B cell (primary cell): Measurements from ENCODE around the gene SLC66A1. TPM values are rescaled to one million over a fixed set of nuclear protein-coding genes. Genes with fewer than 3 reads are reported as not detected.

ENCODE experiments used
- ATAC-seq: fragments of 200-7000 bp; cut with Tn5 transposase; one replicate; pipeline ENCODE4 v1.10.0; 2021; ENCODE audit warnings: low read depth, mild to moderate bottlenecking, moderate number of reproducible peaks, moderate library complexity
- CTCF ChIA-PET: fragments of 350-600 bp; sonication (Branson Sonifier 250); formaldehyde crosslinking; loops from one replicate; lab custom pipeline; 2021; ENCODE audit warnings: antibody characterized with exemption, inconsistent platforms; lab: Charles Lee
- POLR2A ChIA-PET: fragments of 350-600 bp; sonication (Branson Sonifier 250); formaldehyde crosslinking; loops from one replicate; lab custom pipeline; 2021; ENCODE audit warnings: antibody characterized with exemption; lab: Charles Lee
- DNase-seq: peaks from one replicate; pipeline ENCODE4 v3.0.0; 2013
- H2AFZ ChIP-seq: 2 replicates; pipeline ENCODE4 v1.6.1; 2012; ENCODE audit warnings: mild to moderate bottlenecking, low read depth, low read length; ENCODE audit not compliant: insufficient read depth, poor library complexity, severe bottlenecking
- H3K27ac ChIP-seq, 2 donors: 1 replicate in 1 of 2; 2 replicates in 1 of 2; pipeline ENCODE4 v1.5.1; 2012 to 2013; ENCODE audit warnings: low read length in 2 of 2, mild to moderate bottlenecking in 2 of 2, moderate library complexity in 1 of 2
- H3K27me3 ChIP-seq, 4 experiments: fragments of 200-600 bp in 1 of 4; sonication (generic) in 1 of 4; replicated peaks in 1 of 4; 1 replicate in 2 of 4; 2 replicates in 2 of 4; pipeline versions ENCODE4 v1.6.1 to v1.7.0; 2013 to 2016; ENCODE audit warnings: low read length in 3 of 4, mild to moderate bottlenecking in 2 of 4, mixed read lengths in 1 of 4, moderate library complexity in 1 of 4; ENCODE audit not compliant: insufficient read depth in 4 of 4, control insufficient read depth in 3 of 4; ENCODE audit errors: control extremely low read depth in 1 of 4
- H3K36me3 ChIP-seq, 2 experiments: replicated peaks in 1 of 2; 1 replicate in 1 of 2; 2 replicates in 1 of 2; pipeline versions ENCODE4 v1.6.1 to v1.7.1; 2013; ENCODE audit warnings: low read length in 1 of 2; ENCODE audit not compliant: insufficient read depth in 2 of 2, control insufficient read depth in 1 of 2; ENCODE audit errors: control extremely low read depth in 1 of 2, extremely low read depth in 1 of 2
- H3K4me1 ChIP-seq, 2 donors: fragments of 200-600 bp in 1 of 2; sonication (generic) in 1 of 2; 1 replicate in 1 of 2; 2 replicates in 1 of 2; pipeline versions ENCODE4 v1.5.1 to v1.6.1; 2013 to 2017; ENCODE audit warnings: low read length in 2 of 2; ENCODE audit not compliant: control insufficient read depth in 2 of 2, insufficient read depth in 2 of 2
- H3K4me2 ChIP-seq: replicated peaks from 2 replicates; pipeline ENCODE3; 2012; ENCODE audit warnings: mild to moderate bottlenecking, low read depth, low read length; ENCODE audit not compliant: poor library complexity, severe bottlenecking
- H3K4me3 ChIP-seq, 5 experiments: fragments of 200-600 bp in 1 of 5; sonication (generic) in 1 of 5; 1 replicate in 3 of 5; 2 replicates in 2 of 5; pipeline versions ENCODE4 v1.5.1 to v1.7.0; 2011 to 2016; ENCODE audit warnings: low read length in 4 of 5, mild to moderate bottlenecking in 4 of 5, low read depth in 2 of 5, control low read depth in 1 of 5, moderate library complexity in 1 of 5; ENCODE audit not compliant: insufficient read depth in 1 of 5; ENCODE audit errors: control extremely low read depth in 1 of 5, extremely low read depth in 1 of 5
- H3K79me2 ChIP-seq: fragments of 200-600 bp; sonication (generic); one replicate; pipeline ENCODE4 v1.6.0; 2016; ENCODE audit warnings: low read length; ENCODE audit not compliant: control insufficient read depth, insufficient read depth
- H3K9ac ChIP-seq: fragments of 200-600 bp; sonication (generic); 2 replicates; pipeline ENCODE4 v1.6.1; 2017; ENCODE audit warnings: mild to moderate bottlenecking, low read length, moderate library complexity
- H3K9me3 ChIP-seq, 3 donors: one replicate each; pipeline versions ENCODE4 v1.6.1 to v1.7.1; 2013; ENCODE audit warnings: low read length in 2 of 3; ENCODE audit not compliant: control insufficient read depth in 2 of 3, insufficient read depth in 1 of 3; ENCODE audit errors: control extremely low read depth in 1 of 3
- H4K20me1 ChIP-seq: 2 replicates; pipeline ENCODE4 v1.6.0; 2012; ENCODE audit warnings: mild to moderate bottlenecking, low read length; ENCODE audit not compliant: insufficient read depth, control insufficient read depth, poor library complexity, severe bottlenecking
- H3K27ac Mint-ChIP-seq: one replicate; pipeline ENCODE4 v1.8.0; 2021; ENCODE audit warnings: mixed read lengths
- H3K27me3 Mint-ChIP-seq: one replicate; pipeline ENCODE4 v1.8.0; 2021; ENCODE audit warnings: mixed read lengths
- H3K4me1 Mint-ChIP-seq: one replicate; pipeline ENCODE4 v1.8.0; 2021; ENCODE audit warnings: mixed read lengths
- H3K4me3 Mint-ChIP-seq: one replicate; pipeline ENCODE4 v1.8.0; 2021; ENCODE audit warnings: mixed read lengths
- H3K9me3 Mint-ChIP-seq: one replicate; pipeline ENCODE4 v1.8.0; 2022; ENCODE audit warnings: mixed read lengths; ENCODE audit not compliant: insufficient read depth
- CTCF ChIP-seq: fragments of 200-600 bp; IDR thresholded peaks from one replicate; pipeline ENCODE4 v1.8.0; 2022; ENCODE audit warnings: antibody characterized with exemption, mild to moderate bottlenecking
- EZH2 ChIP-seq: IDR thresholded peaks from 2 replicates; pipeline ENCODE4 v1.6.1; 2012; ENCODE audit warnings: borderline replicate concordance, low read depth, mild to moderate bottlenecking, moderate library complexity, low read length; ENCODE audit not compliant: insufficient read depth, poor library complexity, severe bottlenecking
- WGBS: methylation state at CpG from one replicate; pipeline ENCODE4 v1.1.5; 2013; ENCODE audit warnings: missing lambda C conversion rate; ENCODE audit not compliant: insufficient coverage; 5-methylcytosine and 5-hydroxymethylcytosine counted together
- intact Hi-C: fragments of 100-400 bp; cut with micrococcal nuclease; formaldehyde crosslinking; loops from one replicate; pipeline ENCODE4 v1.10.0; 2022
- polyA plus RNA-seq: library from polyadenylated mRNA; depleted of rRNA; stranded (reverse); fragments of >200 nt; gene quantifications from 2 replicates; pipeline ENCODE4 v1.2.3, GENCODE V29; 2012
- total RNA-seq, 2 donors: library from RNA; stranded (reverse); fragments of 120-200 nt in 1 of 2; gene quantifications; 1 replicate in 1 of 2; 2 replicates in 1 of 2; pipeline versions ENCODE4 v1.2.3 to v1.2.4, GENCODE V29; 2013 to 2022

The SLC66A1 gene
- total and polyA plus RNA-seq, 2 donors (not counting 1 experiment from before 2014, with no cell fraction given) = 24.4 to 26.8 TPM

DNA sequence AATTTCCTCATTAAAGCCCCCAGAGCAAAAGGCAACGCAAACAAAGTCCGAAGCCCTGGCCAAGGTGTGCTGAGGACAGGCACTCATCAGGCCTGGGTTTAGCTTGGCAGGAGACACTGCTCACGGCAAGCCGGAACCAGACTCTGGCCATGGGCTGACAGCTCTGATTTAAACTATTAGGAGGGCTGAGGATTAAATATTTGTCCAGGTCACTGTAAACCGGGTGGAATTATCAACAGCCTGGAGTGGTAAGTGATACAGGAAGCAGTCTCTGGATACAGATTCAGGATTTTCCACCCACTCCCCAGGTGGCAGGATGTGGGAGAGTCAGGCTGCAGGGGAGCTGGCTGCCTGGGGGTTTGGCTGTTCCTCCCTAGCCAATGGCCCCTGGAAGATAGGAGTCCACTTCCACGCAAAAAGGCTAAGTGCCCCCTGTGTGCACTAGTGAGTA, 42.4 kb downstream of the SLC66A1 start:
- H3K9me3 Mint-ChIP-seq = no peaks in the 10 kb centered on the region
- POLR2A ChIA-PET = interaction anchor here (0.6 kb wide), 1 partner anchor 291 kb away, joined by 4 read pairs; no protein-coding TSS in a partner anchor
- Histone ChIP-seq H3K79me2 (peaks cover 10% of the 10 kb centered on the region), H3K9ac (no peak overlapping the region), H3K27me3 (no peaks in the 10 kb centered on the region), H3K4me1 (no peaks in the 10 kb centered on the region), H4K20me1 (peaks cover 37% of the 10 kb centered on the region), H2AFZ (no peak overlapping the region), H3K36me3 (peaks cover 2 to 71% of the 10 kb centered on the region in 2 experiments), H3K4me3 (no peak overlapping the region), H3K27ac (no peak overlapping the region), H3K4me2 (no peak overlapping the region), H3K9me3 (no peaks in the 10 kb centered on the region)
- no peaks in the 10 kb centered on the region for H3K4me1 Mint-ChIP-seq
- DNase-seq = no peak
- intact Hi-C loops = no loop called here
- TF ChIP-seq CTCF = no peak
- no peak for TF ChIP-seq EZH2
- WGBS = 97% methylated on average over 6 of the region's 6 CpGs
- no peak overlapping the region for H3K4me3 Mint-ChIP-seq
- H3K27me3 Mint-ChIP-seq = no peaks in the 10 kb centered on the region
- H3K27ac Mint-ChIP-seq = no peak overlapping the region
- no peak for ATAC-seq
- CTCF ChIA-PET = interaction anchor here (0.7 to 1.1 kb wide), 4 partner anchors 10 to 228 kb away, joined by 3 to 4 read pairs (median 4); no protein-coding TSS in a partner anchor

DNA sequence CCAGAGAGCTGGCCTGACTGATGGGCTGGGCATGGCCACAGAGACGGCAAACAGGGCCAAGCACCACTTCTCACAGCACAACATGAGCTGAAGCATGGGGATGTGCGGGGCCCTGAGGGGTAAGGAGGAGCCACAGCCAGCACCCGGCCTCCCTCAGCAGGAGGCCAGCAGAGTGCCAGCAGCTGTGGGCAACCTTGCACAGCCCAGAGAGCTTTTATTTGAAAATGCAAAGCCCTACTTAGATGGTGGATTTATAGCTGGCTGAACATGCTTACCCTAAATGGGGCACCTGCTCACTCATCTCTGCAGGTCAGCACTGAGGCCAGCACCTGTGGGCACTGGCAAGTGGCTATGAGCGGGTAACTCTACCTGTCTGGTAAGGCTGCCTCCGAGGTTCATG, 44.1 kb downstream of the SLC66A1 start:
- TF ChIP-seq EZH2 = no peak
- TF ChIP-seq CTCF = no peak
- Mint-ChIP-seq H3K4me3 (no peak overlapping the region), H3K4me1 (peaks cover 9% of the 10 kb centered on the region), H3K9me3 (no peaks in the 10 kb centered on the region), H3K27ac (no peak overlapping the region), H3K27me3 (no peaks in the 10 kb centered on the region)
- no peak overlapping the region for H2AFZ ChIP-seq
- intact Hi-C loops = no loop called here
- DNase-seq = no peak
- peaks cover 54% of the 10 kb centered on the region for H4K20me1 ChIP-seq
- ChIA-PET POLR2A (no interaction called here), CTCF (no interaction called here)
- H3K4me2 ChIP-seq = no peak overlapping the region
- no peaks in the 10 kb centered on the region for H3K4me1 ChIP-seq
- H3K79me2 ChIP-seq = peaks cover 26% of the 10 kb centered on the region
- no peak overlapping the region for H3K4me3 ChIP-seq
- ATAC-seq = no peak
- peaks cover 2 to 63% of the 10 kb centered on the region in 2 experiments for H3K36me3 ChIP-seq
- no peak overlapping the region for H3K9ac ChIP-seq
- no peaks in the 10 kb centered on the region for H3K27me3 ChIP-seq
- H3K9me3 ChIP-seq = no peaks in the 10 kb centered on the region
- H3K27ac ChIP-seq = no peak overlapping the region
- 100% methylated on average over 5 of the region's 5 CpGs for WGBS
